Keratinocyte (primary cell): ENCODE data around the gene BORCS8. TPM values are rescaled to one million over a fixed set of nuclear protein-coding genes. Genes with fewer than 3 reads are reported as not detected.
A peak's percentile ranks its signal among the peaks of the same experiment; 100 is the strongest.

Experiments used
- DNase-seq: peaks from one replicate; pipeline ENCODE4 v3.0.0-alpha.2; 2011; ENCODE audit warnings: low read depth, missing footprints, low spot score
- FAIRE-seq: peaks from 2 replicates; lab custom pipeline; 2011; peaks lifted over from hg19 to GRCh38; lab: Jason Lieb, UNC
- H2AFZ ChIP-seq: 2 replicates; pipeline ENCODE4 v1.6.0; 2012; ENCODE audit warnings: low read length, control low read depth, inconsistent platforms; ENCODE audit not compliant: control insufficient read depth
- H3K27ac ChIP-seq: 2 replicates; pipeline ENCODE4 v1.5.1; 2011; ENCODE audit warnings: low read length; ENCODE audit not compliant: control insufficient read depth, insufficient read depth
- H3K27me3 ChIP-seq: 3 replicates; pipeline ENCODE4 v1.6.0; 2011; ENCODE audit warnings: low read length; ENCODE audit not compliant: control insufficient read depth, insufficient read depth; ENCODE audit errors: extremely low read depth
- H3K36me3 ChIP-seq, 2 experiments: 2 replicates in 1 of 2; 3 replicates in 1 of 2; pipeline ENCODE4 v1.5.1; 2011; ENCODE audit warnings: low read length in 2 of 2, mild to moderate bottlenecking in 1 of 2; ENCODE audit not compliant: control insufficient read depth in 2 of 2, insufficient read depth in 2 of 2; ENCODE audit errors: extremely low read depth in 1 of 2
- H3K4me1 ChIP-seq: 3 replicates; pipeline ENCODE4 v1.5.1; 2011; ENCODE audit warnings: low read length; ENCODE audit not compliant: control insufficient read depth, insufficient read depth; ENCODE audit errors: extremely low read depth
- H3K4me2 ChIP-seq: 3 replicates; pipeline ENCODE4 v1.6.0; 2011; ENCODE audit warnings: low read depth, low read length; ENCODE audit not compliant: control insufficient read depth, insufficient read depth; ENCODE audit errors: extremely low read depth
- H3K4me3 ChIP-seq, 3 experiments: fragments of 200-600 bp in 1 of 3; sonication (generic) in 1 of 3; 2 replicates in 2 of 3; 3 replicates in 1 of 3; pipeline ENCODE4 v1.5.1; 2011 to 2016; ENCODE audit warnings: low read length in 3 of 3, mild to moderate bottlenecking in 3 of 3, control low read depth in 2 of 3, inconsistent platforms in 1 of 3, low read depth in 1 of 3, mixed read lengths in 1 of 3, mixed run types in 1 of 3, moderate library complexity in 1 of 3; ENCODE audit not compliant: control insufficient read depth in 2 of 3, insufficient read depth in 2 of 3; ENCODE audit errors: extremely low read depth in 1 of 3
- H3K79me2 ChIP-seq: 2 replicates; pipeline ENCODE4 v1.6.0; 2012; ENCODE audit warnings: low read length; ENCODE audit not compliant: control insufficient read depth, insufficient read depth
- H3K9ac ChIP-seq: 3 replicates; pipeline ENCODE4 v1.6.0; 2011; ENCODE audit warnings: low read length; ENCODE audit not compliant: control insufficient read depth, insufficient read depth; ENCODE audit errors: extremely low read depth
- H3K9me1 ChIP-seq: 3 replicates; pipeline ENCODE4 v1.6.0; 2011; ENCODE audit warnings: low read length; ENCODE audit not compliant: control insufficient read depth, insufficient read depth; ENCODE audit errors: extremely low read depth
- H3K9me3 ChIP-seq: 2 replicates; pipeline ENCODE4 v1.5.1; 2012; ENCODE audit warnings: low read depth, low read length; ENCODE audit not compliant: control insufficient read depth
- H4K20me1 ChIP-seq: 3 replicates; pipeline ENCODE4 v1.6.0; 2011; ENCODE audit warnings: low read length; ENCODE audit not compliant: control insufficient read depth, insufficient read depth; ENCODE audit errors: extremely low read depth
- CTCF ChIP-seq, 3 experiments: IDR thresholded peaks in 1 of 3; conservative IDR thresholded peaks in 1 of 3; optimal IDR thresholded peaks in 1 of 3; 2 replicates in 2 of 3; 3 replicates in 1 of 3; pipeline versions ENCODE3 to v1.5.1; 2011; ENCODE audit warnings: low read length in 3 of 3, mild to moderate bottlenecking in 3 of 3, moderate library complexity in 2 of 3, control low read depth in 1 of 3, inconsistent platforms in 1 of 3; ENCODE audit not compliant: insufficient read depth in 2 of 3; ENCODE audit errors: extremely low read depth in 1 of 3
- EZH2 ChIP-seq: IDR thresholded peaks from one replicate; pipeline ENCODE4 v1.6.1; 2012; ENCODE audit warnings: inconsistent platforms, mild to moderate bottlenecking, low read length, moderate library complexity
- dilution Hi-C: fragments of 300-500 bp; cut with MboI; formaldehyde crosslinking; loops from one replicate; pipeline ENCODE4 v1.7.0; 2020; ENCODE audit warnings: low sequenced_read_pairs; ENCODE audit not compliant: extremely low pct_ligation_motif_present
- polyA plus RNA-seq, 5 experiments: library from polyadenylated mRNA; depleted of rRNA in 3 of 5; stranded (reverse) in 3 of 5; stranded (forward) in 1 of 5; unstranded in 1 of 5; fragments of >200 nt; gene quantifications; 1 replicate in 1 of 5; 2 replicates in 3 of 5; 3 replicates in 1 of 5; pipeline versions ENCODE4 v1.2.1 to v1.2.3, GENCODE V29; 2011 to 2012; ENCODE audit warnings: missing spikeins in 2 of 5, low read depth in 1 of 5, low replicate concordance in 1 of 5

BORCS8 gene
- polyA plus RNA-seq, 1 donor (not counting 4 experiments of a cell fraction or from before 2014, with no cell fraction given), result 16.3 TPM

DNA sequence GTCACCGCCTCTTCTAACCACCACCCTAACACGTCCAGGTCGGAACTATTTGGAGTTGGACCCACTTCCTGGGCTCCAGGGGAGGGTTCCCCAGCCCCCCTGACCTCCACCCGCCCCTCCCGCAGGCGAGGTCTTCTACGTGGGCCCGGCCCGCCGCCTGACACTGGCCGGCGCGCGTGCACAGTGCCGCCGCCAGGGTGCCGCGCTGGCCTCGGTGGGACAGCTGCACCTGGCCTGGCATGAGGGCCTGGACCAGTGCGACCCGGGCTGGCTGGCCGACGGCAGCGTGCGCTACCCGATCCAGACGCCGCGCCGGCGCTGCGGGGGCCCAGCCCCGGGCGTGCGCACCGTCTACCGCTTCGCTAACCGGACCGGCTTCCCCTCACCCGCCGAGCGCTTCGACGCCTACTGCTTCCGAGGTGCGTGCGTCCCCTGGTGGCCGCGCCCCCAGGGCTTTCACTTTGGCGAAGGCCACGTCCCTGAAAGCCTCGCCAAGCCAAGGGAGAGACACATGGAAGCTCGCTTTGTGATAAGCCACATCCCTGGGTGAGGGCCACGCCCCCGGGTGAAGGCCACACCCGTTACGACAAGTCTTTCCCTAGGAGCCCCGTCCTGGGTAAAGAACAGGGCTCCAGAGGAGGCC is 33.0 kb upstream of the BORCS8 start:
- no peaks in the 10 kb centered on the region for H4K20me1 ChIP-seq
- H3K27me3 ChIP-seq, result peaks cover 17% of the 10 kb centered on the region
- no peak overlapping the region for H3K9ac ChIP-seq
- H3K9me3 ChIP-seq, result no peaks in the 10 kb centered on the region
- no peaks in the 10 kb centered on the region for H3K79me2 ChIP-seq
- dilution Hi-C loops, result no loop called here
- H2AFZ ChIP-seq, result peak overlapping the region; percentile 69
- DNase-seq (peak; percentile 33), FAIRE-seq (no peak)
- H3K9me1 ChIP-seq, result no peaks in the 10 kb centered on the region
- H3K4me1 ChIP-seq, result peaks cover 3% of the 10 kb centered on the region
- H3K4me3 ChIP-seq, result peak overlapping the region; percentile 8 to 47 (median 34)
- no peaks in the 10 kb centered on the region for H3K36me3 ChIP-seq
- TF ChIP-seq CTCF (optimal IDR thresholded peaks at IDR 0.05 in 1 of 3, IDR thresholded peaks at IDR 0.05 in 1 of 3, conservative IDR thresholded peaks at IDR 0.05 in 1 of 3; ENCODE audit: extremely low read depth in 1 of 3, insufficient read depth in 2 of 3, low read length in 3 of 3) (peak; percentile 55 to 73 (median 71)), EZH2 (peak; percentile 60)
- H3K27ac ChIP-seq, result no peak overlapping the region
- H3K4me2 ChIP-seq, result peak overlapping the region; percentile 67

- Histone ChIP-seq H4K20me1 (no peaks in the 10 kb centered on the region), H3K9me1 (no peaks in the 10 kb centered on the region), H3K4me2 (peak overlapping the region; percentile 67), H2AFZ (no peak overlapping the region), H3K4me1 (peaks cover 3% of the 10 kb centered on the region), H3K9me3 (no peaks in the 10 kb centered on the region), H3K27me3 (peaks cover 17% of the 10 kb centered on the region), H3K27ac (no peak overlapping the region), H3K79me2 (no peaks in the 10 kb centered on the region), H3K9ac (no peak overlapping the region), H3K4me3 (no peak overlapping the region), H3K36me3 (no peaks in the 10 kb centered on the region)
- FAIRE-seq (no peak), DNase-seq (no peak)
- TF ChIP-seq CTCF (optimal IDR thresholded peaks at IDR 0.05 in 1 of 3, IDR thresholded peaks at IDR 0.05 in 1 of 3, conservative IDR thresholded peaks at IDR 0.05 in 1 of 3; ENCODE audit: extremely low read depth in 1 of 3, insufficient read depth in 2 of 3, low read length in 3 of 3) (no peak), EZH2 (no peak)
- dilution Hi-C loops, result no loop called here
Observed at GRCh38 chr19:19224150-19224851, 32.3 kb upstream of the BORCS8 start.
